Panc1 (cell line): Measurements from ENCODE around the gene TMEM208.

Source experiments
- SIN3A ChIP-seq: IDR thresholded peaks from 2 replicates; pipeline ENCODE4 v1.6.1; 2012; ENCODE audit warnings: low read depth, mild to moderate bottlenecking, low read length, moderate library complexity, borderline replicate concordance; ENCODE audit not compliant: insufficient read depth
- TCF7L2 ChIP-seq: IDR thresholded peaks from 2 replicates; pipeline ENCODE4 v1.6.1; 2011; ENCODE audit warnings: mild to moderate bottlenecking, low read depth, low read length, inconsistent platforms
- TF ChIP-seq, protein P1 (sequence below): fragments of 450-650 bp; IDR thresholded peaks from 2 replicates; pipeline ENCODE4 v1.5.1; 2017; ENCODE audit warnings: mild to moderate bottlenecking

DNA sequence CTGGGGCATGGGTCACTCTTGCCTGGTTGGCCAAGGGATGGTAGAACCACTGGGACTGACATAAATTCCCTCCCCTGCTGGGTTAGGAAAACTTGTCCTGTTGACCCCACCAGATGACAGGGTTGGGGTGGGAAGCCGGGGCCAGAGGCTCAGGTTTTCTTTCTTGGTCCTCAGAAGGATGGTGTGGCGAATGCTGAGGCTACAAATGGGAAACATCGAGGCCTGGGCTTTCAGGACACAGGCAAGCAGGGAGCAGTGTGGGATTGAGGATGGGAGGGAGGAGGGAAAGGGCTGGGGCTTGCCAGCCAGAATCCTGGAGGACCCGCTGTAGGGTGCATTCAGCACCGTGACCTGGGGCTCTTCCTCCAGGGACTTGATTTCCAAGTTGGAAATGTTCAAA is 37.9 kb downstream of the TMEM208 start:
- TF ChIP-seq, protein P1, sequence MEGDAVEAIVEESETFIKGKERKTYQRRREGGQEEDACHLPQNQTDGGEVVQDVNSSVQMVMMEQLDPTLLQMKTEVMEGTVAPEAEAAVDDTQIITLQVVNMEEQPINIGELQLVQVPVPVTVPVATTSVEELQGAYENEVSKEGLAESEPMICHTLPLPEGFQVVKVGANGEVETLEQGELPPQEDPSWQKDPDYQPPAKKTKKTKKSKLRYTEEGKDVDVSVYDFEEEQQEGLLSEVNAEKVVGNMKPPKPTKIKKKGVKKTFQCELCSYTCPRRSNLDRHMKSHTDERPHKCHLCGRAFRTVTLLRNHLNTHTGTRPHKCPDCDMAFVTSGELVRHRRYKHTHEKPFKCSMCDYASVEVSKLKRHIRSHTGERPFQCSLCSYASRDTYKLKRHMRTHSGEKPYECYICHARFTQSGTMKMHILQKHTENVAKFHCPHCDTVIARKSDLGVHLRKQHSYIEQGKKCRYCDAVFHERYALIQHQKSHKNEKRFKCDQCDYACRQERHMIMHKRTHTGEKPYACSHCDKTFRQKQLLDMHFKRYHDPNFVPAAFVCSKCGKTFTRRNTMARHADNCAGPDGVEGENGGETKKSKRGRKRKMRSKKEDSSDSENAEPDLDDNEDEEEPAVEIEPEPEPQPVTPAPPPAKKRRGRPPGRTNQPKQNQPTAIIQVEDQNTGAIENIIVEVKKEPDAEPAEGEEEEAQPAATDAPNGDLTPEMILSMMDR, result no peak
- no peak for TF ChIP-seq SIN3A
- TF ChIP-seq TCF7L2, result no peak
